GM19238 (cell line): ENCODE data around the gene TNFSF13.

Experiments used
- DNase-seq: peaks from one replicate; pipeline ENCODE4 v3.0.0; 2011; ENCODE audit warnings: low spot score; ENCODE audit not compliant: insufficient read length

TNFSF13 gene

GRCh38 chr17:7574176-7574953, 15.8 kb downstream of the TNFSF13 start:
- no peak for DNase-seq

- DNase-seq, result no peak
Measured at GRCh38 chr17:7575481-7575883, 16.9 kb downstream of the TNFSF13 start.

- no peak for DNase-seq
Measured at GRCh38 chr17:7575959-7576358, 17.4 kb downstream of the TNFSF13 start.

GRCh38 chr17:7576432-7576937, 17.9 kb downstream of the TNFSF13 start:
- no peak for DNase-seq

GRCh38 chr17:7577327-7578199, 19.0 kb downstream of the TNFSF13 start:
- no peak for DNase-seq

GRCh38 chr17:7579001-7579833, 20.7 kb downstream of the TNFSF13 start, which contains the start of gene CD68:
TSS of gene CD68 (plus strand) at chr17:7579638. CDS start at chr17:7579678, 40 bp downstream.
- peak; percentile 66 for DNase-seq

- DNase-seq, result no peak
Measured at GRCh38 chr17:7579834-7580603, 21.5 kb downstream of the TNFSF13 start.

- no peak for DNase-seq
Measured at GRCh38 chr17:7580604-7581575, 22.3 kb downstream of the TNFSF13 start.

- DNase-seq, result no peak
Measured at GRCh38 chr17:7582396-7583252, 24.1 kb downstream of the TNFSF13 start.

- DNase-seq, result peak; percentile 85
Measured at GRCh38 chr17:7583253-7584109, 24.9 kb downstream of the TNFSF13 start, which contains the start of gene MPDU1. TSS of gene MPDU1 (plus strand) at chr17:7583852. CDS start at chr17:7583863, 11 bp downstream.

- no peak for DNase-seq
Measured at GRCh38 chr17:7586673-7587419, 28.3 kb downstream of the TNFSF13 start.

- no peak for DNase-seq
Measured at GRCh38 chr17:7587420-7588151, 29.0 kb downstream of the TNFSF13 start.

GRCh38 chr17:7588553-7589203, 30.1 kb downstream of the TNFSF13 start:
- DNase-seq, result no peak

- peak; percentile 72 for DNase-seq
Measured at GRCh38 chr17:7589204-7589868, 30.8 kb downstream of the TNFSF13 start.
